Effector memory CD4-positive, alpha-beta T cell (primary cell): ENCODE data around the gene PPP3CA.
"Not testable (repeated sequence)": the region's sequence is repeated elsewhere in the genome, so short reads cannot be mapped to it uniquely, and the experiment has no call there.

ENCODE experiments used
- DNase-seq, 3 donors: peaks; one replicate each; pipeline ENCODE4 v3.0.0-alpha.2; 2020
- H3K27ac ChIP-seq: 2 replicates; pipeline ENCODE4 v1.7.0; 2013; ENCODE audit warnings: mild to moderate bottlenecking, low read length, moderate library complexity; ENCODE audit not compliant: insufficient read depth, poor library complexity, severe bottlenecking
- H3K27me3 ChIP-seq: replicated peaks from 2 replicates; pipeline ENCODE4 v1.7.0; 2013; ENCODE audit warnings: mild to moderate bottlenecking, low read length; ENCODE audit not compliant: insufficient read depth, control insufficient read depth, poor library complexity, severe bottlenecking
- H3K36me3 ChIP-seq: 2 replicates; pipeline ENCODE4 v1.7.0; 2013; ENCODE audit warnings: mild to moderate bottlenecking, low read length, moderate library complexity; ENCODE audit not compliant: control insufficient read depth, insufficient read depth
- H3K4me1 ChIP-seq: 2 replicates; pipeline ENCODE4 v1.7.0; 2013; ENCODE audit warnings: low read length, mild to moderate bottlenecking; ENCODE audit not compliant: control insufficient read depth, insufficient read depth, poor library complexity, severe bottlenecking
- H3K4me3 ChIP-seq: 2 replicates; pipeline ENCODE4 v1.7.0; 2013; ENCODE audit warnings: low read length, low read depth, mild to moderate bottlenecking; ENCODE audit not compliant: insufficient read depth, poor library complexity, severe bottlenecking
- H3K9me3 ChIP-seq: 2 replicates; pipeline ENCODE4 v1.7.0; 2013; ENCODE audit warnings: mild to moderate bottlenecking, low read length, moderate library complexity; ENCODE audit not compliant: control insufficient read depth

Gene PPP3CA

DNA sequence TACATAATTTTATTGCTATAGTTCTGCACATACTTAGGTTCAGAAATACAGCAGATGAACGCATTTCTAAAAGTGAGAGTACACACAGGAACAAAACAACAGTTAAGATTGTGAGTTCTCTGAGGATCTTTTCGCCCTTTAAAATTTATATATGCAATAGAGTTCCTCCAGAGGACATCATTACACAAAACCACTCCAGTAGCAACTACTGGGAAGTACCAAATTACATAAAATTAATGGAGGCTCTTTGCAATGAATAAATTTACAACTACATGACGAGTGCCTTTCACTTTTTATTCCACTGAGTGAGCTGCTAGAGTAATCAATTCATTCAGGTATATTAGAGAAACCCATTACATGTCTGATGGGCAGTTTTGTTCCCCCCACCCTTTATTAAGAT lies 107.2 kb downstream of the PPP3CA start:
- Histone ChIP-seq H3K27me3 (no peaks in the 10 kb centered on the region), H3K27ac (no peak overlapping the region), H3K4me1 (no peaks in the 10 kb centered on the region), H3K4me3 (no peak overlapping the region), H3K36me3 (no peaks in the 10 kb centered on the region), H3K9me3 (no peaks in the 10 kb centered on the region)
- no peak for DNase-seq

DNA sequence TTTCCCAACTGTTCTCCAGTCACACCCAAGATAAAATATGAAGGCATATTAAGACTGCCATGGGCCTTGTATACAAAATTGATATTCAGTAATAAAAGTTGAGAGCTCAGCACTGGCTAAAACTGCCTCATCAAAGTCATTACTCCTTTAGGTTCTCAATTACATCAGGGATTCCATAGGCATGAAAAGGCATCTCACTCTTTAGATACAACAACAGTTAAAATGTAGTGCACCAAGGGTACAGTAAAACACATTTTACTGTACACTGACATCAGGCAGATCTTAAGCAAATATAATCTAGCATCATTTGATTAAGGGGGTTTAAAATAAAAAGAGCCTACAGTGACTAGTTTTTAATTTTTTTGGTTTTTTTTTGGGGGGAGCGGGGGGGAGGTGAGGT lies 107.7 kb downstream of the PPP3CA start:
- Histone ChIP-seq H3K36me3 (no peaks in the 10 kb centered on the region), H3K27ac (no peak overlapping the region), H3K4me3 (no peak overlapping the region), H3K9me3 (no peaks in the 10 kb centered on the region), H3K4me1 (no peaks in the 10 kb centered on the region), H3K27me3 (no peaks in the 10 kb centered on the region)
- no peak for DNase-seq

DNA sequence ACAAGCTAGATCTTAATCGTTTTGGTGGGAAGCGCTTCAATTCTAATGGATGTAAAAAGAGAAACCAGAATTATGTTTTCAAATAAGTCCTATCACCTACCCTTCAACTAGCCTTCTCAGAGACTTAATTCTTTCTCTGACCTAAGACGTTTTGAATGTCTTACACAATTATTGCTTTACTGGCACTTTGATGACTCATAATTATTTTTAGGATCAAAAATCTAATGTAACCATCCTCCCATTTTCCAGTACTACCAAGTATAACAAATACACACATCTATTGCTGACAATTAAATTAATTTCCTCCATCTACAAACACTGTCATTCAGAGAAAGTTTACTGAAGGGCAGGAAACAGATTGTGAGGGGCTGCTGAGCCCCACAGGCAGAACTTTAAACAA lies 108.6 kb downstream of the PPP3CA start:
- DNase-seq, result no peak
- H3K27me3 ChIP-seq, result no peaks in the 10 kb centered on the region
- H3K27ac ChIP-seq, result no peak overlapping the region

DNA sequence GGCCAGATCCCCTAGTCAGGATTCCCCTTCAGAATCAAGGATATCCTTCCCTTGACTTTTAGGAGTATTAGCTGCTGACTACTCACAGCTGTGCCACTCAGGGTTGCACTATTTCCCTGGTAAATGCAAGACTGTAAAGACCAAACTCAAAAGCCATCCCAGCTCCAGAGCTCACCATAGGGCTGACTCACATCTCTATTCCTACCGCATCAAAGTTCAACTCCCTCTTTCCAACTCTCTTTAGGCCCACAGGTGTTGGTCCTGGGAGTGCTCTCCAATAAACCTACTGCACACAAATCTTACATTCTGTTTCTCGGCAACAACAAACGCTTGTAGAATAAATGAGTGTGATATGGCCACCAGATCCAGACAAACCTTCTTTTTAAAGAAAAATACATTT lies 109.6 kb downstream of the PPP3CA start:
- no peak overlapping the region for H3K4me3 ChIP-seq
- H3K4me1 ChIP-seq, result no peaks in the 10 kb centered on the region
- H3K27me3 ChIP-seq, result no peaks in the 10 kb centered on the region
- H3K9me3 ChIP-seq, result no peaks in the 10 kb centered on the region
- no peak overlapping the region for H3K27ac ChIP-seq
- no peaks in the 10 kb centered on the region for H3K36me3 ChIP-seq
- no peak for DNase-seq

More for the DNA sequence above, 108.6 kb downstream of the PPP3CA start:
- Histone ChIP-seq H3K4me1 (no peaks in the 10 kb centered on the region), H3K9me3 (no peaks in the 10 kb centered on the region), H3K4me3 (no peak overlapping the region), H3K36me3 (no peaks in the 10 kb centered on the region)

DNA sequence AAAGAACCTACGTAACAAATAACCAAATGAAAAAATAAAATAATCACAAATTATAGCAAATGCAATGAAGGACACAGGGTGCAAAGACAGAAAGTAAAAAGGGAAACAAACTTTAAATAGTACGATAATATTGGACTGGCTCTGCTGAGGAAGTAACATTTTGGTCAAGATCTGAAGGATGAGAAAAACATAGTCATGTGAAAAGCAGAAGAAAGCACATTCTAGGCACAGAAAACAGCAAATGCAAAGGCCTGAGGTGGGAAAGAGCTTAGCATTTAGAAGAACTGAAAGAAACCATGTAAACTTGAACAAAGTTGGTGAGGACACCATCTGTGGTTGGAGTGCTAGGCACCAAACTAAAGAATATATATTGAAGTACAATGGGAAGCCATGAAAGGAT lies 111.2 kb downstream of the PPP3CA start:
- no peak overlapping the region for H3K27ac ChIP-seq
- no peaks in the 10 kb centered on the region for H3K27me3 ChIP-seq
- no peak for DNase-seq
- H3K36me3 ChIP-seq, result no peaks in the 10 kb centered on the region
- no peaks in the 10 kb centered on the region for H3K4me1 ChIP-seq
- no peaks in the 10 kb centered on the region for H3K9me3 ChIP-seq
- no peak overlapping the region for H3K4me3 ChIP-seq

DNA sequence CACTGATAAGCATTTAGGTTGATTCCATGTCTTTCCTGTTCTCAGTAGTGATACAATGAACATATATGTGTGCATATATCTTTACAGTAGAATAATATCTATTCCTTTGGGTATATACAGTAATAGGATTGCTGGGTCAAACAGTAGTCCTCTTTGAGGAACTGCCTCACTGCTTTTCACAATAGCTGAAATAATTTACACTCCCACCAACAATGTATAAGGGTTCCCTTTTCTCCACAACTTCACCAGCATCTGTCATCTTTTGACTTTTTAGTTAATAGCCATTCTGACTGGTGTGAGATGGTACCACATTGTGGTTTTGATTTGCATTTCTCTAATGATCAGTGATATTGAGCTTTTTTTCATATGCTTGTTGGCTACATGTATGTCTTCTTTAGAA lies 113.2 kb downstream of the PPP3CA start:
- H3K4me1 ChIP-seq, H3K9me3 ChIP-seq, H3K36me3 ChIP-seq, DNase-seq, H3K4me3 ChIP-seq, H3K27ac ChIP-seq, H3K27me3 ChIP-seq: not testable (repeated sequence)

DNA sequence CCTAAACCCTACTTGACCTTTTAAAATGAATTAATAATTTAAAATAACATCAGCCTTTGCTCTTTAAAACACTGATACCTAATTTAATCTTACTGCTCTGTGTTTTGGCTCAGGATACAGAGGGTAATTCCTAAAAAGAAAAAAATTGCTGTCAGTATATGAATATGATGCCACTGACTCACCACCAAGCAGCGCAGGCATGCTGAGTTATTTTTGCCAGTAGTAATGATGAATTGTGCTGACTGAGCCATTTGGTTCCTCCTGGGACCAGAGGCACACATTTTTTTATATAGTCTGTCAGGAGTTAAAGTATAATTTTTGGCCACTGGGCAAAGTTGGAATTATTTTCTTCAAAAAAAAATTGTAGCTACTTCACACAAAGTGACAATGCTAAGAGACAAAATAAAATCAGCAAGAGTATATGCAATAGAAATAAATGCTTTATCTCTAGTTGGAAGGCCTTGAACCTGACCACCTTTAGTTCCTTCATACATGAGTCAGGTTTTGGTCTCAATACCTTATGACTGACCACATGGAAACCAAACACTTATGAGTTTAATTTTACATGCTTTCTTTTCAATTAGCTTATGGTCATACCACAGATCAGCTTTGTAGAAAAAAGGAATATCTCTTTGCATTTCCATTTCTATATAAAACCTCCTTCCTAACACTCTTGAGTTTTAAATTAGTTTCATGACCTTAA lies 115.1 kb downstream of the PPP3CA start:
- DNase-seq, result no peak
- Histone ChIP-seq H3K4me1 (no peaks in the 10 kb centered on the region), H3K9me3 (no peaks in the 10 kb centered on the region), H3K27me3 (no peaks in the 10 kb centered on the region), H3K36me3 (no peaks in the 10 kb centered on the region), H3K27ac (no peak overlapping the region), H3K4me3 (no peak overlapping the region)

DNA sequence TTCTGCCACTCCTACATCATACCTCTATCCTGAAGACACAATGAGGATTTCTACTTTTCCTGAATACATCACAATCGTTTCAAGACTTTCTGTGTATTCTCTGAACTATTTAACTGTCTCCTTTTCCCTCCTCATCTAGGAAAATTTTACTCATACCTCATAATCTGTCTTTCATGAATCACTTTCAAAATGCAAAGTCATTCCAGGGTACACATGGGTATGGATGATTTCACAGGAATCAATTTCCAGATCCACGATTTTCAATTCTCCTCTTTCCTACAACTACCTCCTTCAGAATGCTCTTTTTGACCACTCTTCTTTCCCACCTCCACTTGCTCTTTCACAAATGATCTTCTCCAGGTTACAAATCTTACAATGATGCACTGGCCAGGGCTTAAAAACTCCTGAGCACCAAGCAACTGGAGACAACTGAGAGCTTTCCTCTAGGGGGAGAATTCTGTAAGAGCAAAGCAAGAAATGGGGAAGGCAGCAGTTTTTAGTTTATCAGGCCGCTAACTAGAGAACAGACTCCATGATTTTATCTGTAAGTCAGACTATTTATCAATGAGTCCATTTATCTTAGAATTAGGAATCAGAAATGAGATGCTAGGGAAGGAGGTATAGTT lies 116.4 kb downstream of the PPP3CA start:
- no peak for DNase-seq
- Histone ChIP-seq H3K4me1 (no peaks in the 10 kb centered on the region), H3K27me3 (no peaks in the 10 kb centered on the region), H3K9me3 (no peaks in the 10 kb centered on the region), H3K27ac (no peak overlapping the region), H3K4me3 (no peak overlapping the region), H3K36me3 (no peaks in the 10 kb centered on the region)

DNA sequence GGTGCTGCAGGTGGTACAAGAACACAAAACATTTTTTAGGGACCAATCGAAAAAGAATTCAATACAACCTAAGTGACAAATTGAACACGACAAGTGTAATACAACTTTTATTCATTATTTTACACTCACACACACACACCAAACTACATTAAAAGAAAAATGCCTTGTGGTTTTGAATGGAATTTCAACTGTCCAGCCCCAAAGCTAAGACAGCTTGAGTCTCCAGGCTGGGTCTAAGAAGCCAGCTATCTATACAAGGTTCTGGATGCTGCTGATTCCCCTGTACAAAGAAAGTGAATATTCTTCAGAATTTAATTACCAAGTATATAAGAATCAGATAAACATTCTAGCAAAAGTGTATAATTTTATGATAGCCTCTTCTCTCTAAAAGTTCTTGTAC lies 118.2 kb downstream of the PPP3CA start:
- H3K36me3 ChIP-seq, result no peaks in the 10 kb centered on the region
- H3K27me3 ChIP-seq, result no peaks in the 10 kb centered on the region
- H3K27ac ChIP-seq, result no peak overlapping the region
- H3K4me1 ChIP-seq, result no peaks in the 10 kb centered on the region
- DNase-seq, result no peak
- no peak overlapping the region for H3K4me3 ChIP-seq
- H3K9me3 ChIP-seq, result no peaks in the 10 kb centered on the region

DNA sequence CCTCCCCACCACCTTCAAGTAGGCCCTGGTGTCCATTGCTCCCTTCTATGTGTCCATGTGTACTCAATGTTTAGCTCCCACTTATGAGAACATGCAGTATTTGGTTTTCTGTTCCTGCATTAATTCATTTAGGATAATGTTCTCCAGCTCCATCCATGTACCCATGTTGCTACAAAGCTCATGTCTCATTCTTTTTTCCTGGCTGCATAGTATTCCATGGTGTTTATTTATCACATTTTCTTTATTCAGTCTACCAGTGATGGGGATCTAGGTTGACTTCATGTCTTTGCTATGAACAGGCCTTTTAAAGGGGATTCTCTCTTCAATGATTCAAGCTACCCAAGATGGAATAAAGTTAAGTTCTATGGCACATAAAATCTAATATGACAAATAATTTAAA lies 119.6 kb downstream of the PPP3CA start:
- no peaks in the 10 kb centered on the region for H3K4me1 ChIP-seq
- H3K4me3 ChIP-seq, result no peak overlapping the region
- no peak for DNase-seq
- no peaks in the 10 kb centered on the region for H3K9me3 ChIP-seq
- H3K36me3 ChIP-seq, result no peaks in the 10 kb centered on the region
- H3K27ac ChIP-seq, result no peak overlapping the region
- H3K27me3 ChIP-seq, result no peaks in the 10 kb centered on the region
